ENCODE data around the gene RCOR1.
A peak's percentile ranks its signal among the peaks of the same experiment; 100 is the strongest.
"Not testable (repeated sequence)": the region's sequence is repeated elsewhere in the genome, so short reads cannot be mapped to it uniquely, and the experiment has no call there.

The RCOR1 gene

GRCh38 chr14:102591944-102592762 is at the start of gene RCOR1:
Gene RCOR1, plus strand, starts transcription at chr14:102592649. Its CDS starts 238 bp downstream, at chr14:102592887.
- DNase-seq = peak; percentile 91

DNA sequence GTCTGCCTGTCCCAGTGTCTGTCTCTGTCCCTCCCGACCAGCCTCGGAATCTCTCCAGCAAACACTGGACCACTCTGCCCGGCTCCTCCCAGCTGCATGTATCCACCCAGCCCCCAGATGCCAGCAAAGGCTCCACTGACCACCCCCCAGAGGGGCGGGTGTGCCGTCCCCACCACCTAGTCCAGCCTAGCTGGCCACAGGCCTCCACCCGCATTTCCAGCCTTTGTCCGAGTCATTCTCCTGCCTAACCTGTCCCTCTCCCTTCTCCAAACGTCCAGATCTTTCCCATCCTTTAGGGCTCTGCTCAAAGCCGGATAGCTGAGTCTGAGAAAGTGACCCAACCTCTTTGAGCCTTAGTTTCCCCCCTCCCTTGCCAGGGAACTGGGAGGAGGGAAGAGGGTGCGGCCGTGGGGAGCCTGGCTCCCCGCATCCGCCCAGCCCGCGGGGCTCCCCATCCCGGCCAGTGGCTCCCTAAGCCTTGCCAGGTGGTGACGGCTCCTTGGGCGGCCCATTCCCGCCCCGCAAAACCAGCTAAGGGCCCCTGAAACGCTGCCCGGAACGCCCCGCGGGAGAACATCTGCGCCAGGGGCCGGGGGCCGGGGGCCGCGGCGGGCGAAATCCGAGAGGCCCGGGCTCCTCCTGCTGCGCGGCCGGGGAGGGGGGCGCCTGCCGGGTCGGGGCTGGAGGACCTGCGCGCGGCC is 48.3 kb upstream of the RCOR1 start:
- DNase-seq = no peak

DNA sequence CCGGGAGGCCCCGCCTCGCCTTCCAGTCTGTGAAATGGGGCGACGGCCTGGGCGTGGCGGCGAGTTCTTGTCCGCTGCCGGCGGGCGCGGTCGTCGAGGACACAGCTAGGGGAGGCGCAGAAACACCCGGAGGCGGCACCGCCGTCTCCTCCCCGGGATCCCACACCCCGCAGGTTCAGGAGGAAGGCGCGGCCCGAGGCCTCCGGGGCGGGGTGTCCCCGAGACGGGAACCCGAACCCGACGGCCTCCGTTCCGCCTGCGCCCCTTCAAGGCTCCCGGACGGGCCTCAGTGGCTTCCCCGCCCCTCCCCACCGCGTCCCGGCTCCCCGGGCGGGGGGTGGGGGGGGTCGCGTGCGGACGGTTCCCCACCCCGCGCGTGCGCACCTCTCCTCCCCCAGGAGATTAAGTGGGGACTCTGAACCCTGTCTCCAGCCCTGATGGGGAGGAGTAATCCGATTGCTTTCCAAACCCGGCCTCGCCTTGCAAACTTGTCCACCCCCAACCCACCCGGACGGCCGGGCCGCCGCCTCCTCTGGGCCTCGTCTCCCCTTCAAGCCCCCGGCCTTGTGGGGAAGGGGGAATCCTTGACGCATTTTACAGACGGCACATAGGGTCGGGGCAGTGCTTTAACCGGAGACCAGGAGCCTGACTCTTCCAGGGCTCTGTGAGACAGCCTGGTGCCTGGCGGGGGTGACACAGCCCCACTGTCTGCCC is 47.5 kb upstream of the RCOR1 start:
- no peak for DNase-seq

DNA sequence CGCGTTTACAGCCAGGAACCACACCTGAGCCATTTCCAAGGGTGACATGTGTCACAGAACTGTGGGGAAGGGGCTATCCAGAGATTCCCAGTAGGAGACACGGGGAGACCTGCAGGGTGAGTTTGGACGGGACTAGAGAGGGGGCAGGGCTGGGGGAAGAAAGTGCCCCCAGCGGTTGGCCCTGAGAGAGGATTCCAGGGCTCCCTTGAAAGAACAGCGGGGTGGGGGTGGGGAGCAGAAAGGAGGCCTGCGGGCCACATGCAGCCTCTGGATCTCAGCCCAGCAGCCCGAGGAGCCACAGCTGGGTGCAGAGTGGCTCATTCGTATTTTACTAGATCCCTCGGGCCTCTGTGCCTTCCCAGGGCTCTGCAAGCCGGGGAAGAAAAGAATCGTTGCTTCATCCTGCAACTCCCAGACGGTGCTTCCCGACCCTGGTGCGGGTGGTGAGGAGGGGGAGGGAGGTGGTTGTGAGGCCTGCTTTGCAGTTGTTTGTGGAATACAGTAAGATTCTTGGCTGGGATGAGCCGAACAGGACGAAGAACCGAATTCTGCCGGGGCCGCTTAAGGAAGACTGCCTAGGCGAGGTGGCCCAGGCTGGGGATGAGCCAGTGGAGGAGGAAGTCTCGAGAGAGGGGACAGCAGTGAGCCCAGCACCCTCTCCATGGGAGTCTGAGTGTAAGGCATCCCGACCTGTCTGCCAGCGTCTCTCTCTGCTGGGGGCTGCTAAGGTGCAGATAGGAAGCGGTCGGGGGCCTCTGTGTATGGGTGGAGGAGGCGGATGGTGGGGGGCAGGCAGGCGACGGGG is 46.8 kb upstream of the RCOR1 start:
- no peak for DNase-seq

DNA sequence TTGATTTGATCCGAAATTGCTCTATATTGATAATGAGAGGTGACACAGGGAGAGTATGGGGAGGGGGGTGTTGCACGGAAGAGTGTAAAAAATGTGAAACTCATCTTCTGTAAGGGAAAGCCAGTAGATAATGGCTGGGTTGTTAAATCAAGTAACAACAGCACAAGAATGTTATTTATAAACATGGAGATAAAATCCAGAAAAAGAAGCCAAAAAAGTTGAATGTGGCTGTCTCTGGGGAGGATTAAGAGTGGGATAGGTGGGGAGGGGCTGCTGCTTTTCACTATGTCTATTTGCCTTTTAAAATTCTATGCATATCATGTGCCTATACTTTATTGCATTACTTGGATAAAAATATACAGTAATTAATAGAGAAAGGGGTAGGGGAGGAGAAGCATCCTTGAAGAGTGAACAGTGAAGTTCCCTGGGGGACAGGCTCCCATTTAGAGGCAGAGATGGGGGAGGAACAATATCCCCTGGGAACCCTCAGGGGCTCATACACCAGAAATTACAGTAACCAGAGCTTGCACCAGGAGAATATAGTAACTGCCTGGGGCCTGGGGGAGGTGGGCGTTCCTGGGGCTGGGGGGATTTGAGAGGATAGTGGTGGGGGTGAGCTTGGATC is 43.7 kb upstream of the RCOR1 start:
- no peak for DNase-seq

GRCh38 chr14:102550927-102551401 is 41.5 kb upstream of the RCOR1 start:
- DNase-seq = not testable (repeated sequence)

DNA sequence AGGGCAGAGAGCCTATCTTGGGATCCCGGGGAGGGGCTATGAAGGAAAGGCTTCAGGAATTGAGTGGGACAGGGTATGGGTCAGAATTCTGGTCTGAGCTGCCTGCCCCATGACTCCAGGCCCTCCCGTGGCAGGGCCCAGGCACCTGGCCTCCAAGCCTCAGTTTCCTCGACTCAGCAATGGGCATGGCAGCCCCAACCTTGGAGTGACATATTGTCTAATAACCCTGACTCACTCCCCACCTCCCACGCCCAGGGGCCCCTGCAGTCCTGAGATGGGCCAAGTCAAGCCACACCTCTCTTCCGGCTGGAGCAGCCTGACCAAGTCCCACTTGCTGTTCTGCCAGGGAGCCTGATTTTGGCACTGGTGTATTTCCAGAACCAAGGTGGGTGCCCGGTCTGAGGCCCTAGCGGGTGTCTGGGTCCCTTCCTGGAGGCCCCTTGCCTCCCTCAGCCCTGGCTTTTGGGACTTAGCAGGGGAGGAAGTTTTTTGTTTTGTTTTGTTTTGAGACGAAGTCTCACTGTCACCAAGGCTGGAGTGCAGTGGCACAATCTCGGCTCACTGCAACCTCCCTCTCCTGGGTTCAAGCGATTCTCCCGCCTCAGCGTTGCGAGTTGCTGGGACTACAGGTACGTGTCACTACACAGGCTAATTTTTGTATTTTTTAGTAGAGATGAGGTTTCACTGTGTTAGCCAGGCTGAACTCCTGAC is 40.3 kb upstream of the RCOR1 start:
- no peak for DNase-seq

DNA sequence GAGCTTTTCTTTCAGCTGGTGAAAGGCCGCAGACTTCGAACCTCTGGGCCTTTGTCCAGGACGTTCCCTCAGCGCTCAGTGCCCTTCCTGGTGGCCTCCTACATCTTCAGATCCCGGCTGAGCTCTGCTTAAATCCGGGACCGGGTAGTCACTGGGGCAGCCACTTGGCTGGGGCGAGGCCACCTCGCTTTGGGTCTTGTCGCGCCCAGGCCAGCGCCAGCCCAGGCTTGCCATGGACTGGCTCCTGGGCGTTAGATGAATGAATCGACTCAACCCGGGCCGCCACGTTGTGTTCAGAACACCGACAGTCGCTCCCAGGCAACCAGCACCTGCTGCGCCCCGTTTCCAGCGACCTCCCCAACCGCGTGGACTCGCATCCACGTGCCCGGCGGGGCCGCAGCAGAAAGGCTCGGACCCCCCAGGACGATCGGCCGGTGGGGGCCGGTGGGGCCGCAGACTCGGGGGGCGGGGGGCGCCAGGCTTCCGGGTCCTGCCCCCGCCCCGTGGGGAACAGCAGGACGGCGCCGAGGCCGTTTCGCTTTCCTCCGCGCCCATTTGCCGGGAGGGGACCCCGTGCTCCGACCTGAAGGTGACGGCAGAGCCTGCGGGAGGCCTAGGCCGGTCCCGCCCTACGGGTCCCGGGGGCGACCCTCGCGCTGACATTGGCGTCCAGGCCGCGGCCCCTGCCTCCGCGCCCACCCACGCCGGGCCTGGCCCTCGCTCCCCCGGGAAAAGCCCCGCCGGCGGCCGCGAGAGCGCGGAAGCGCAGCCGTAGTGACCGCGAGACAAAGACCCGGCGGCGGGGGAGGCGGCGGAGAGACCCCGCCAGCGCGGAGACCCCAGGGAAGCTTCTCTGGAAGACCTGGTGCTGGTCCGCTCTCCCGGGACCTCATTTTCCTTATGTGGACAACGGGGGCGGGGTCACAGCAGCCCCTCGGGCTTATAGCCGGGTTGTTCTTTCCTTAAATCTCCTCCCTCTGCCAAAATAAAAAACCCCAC is 37.3 kb upstream of the RCOR1 start:
- DNase-seq = no peak

- no peak for DNase-seq
Measured at GRCh38 chr14:102556098-102556677, 36.3 kb upstream of the RCOR1 start.

DNA sequence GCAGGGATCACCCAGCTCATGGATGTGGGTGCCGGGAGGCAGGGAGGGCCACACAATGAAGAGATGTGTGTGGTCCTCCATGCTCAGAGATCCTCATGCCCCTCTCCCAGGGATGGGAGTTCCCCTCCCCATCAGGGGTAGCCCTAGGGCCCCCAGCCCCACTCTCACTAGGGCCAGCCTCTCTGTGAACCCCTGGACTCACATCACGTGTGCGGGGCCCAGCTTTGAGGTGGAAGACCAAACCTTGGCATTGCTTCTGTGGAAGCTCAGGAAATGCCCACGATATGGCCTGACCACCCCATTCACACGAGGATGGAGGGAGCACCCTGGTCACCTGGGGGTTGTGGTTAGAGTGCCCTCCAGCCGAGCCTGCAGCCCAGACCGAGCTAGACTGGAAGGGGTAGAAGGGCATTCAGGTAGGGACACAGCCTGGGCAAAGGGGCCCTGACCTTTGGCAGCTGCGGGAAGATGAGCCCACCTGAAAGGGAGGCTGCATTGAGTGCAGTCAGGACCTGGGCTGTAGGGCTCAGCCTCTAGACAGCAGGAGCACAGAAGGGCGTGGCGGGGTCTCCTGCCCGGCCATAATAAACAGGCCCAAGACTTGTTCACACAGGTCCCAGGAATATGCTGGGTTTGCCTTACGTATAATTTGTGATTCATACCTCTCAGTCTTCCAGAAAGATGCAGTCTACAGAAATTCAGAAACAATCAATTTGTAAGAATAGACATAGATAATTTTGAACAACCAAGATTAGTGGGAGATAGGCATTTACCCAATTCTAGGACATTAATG is 34.8 kb upstream of the RCOR1 start:
- DNase-seq = no peak

GRCh38 chr14:102558556-102558955 is 33.9 kb upstream of the RCOR1 start:
- DNase-seq = no peak

GRCh38 chr14:102560458-102561261 is 31.8 kb upstream of the RCOR1 start:
- DNase-seq = no peak

DNA sequence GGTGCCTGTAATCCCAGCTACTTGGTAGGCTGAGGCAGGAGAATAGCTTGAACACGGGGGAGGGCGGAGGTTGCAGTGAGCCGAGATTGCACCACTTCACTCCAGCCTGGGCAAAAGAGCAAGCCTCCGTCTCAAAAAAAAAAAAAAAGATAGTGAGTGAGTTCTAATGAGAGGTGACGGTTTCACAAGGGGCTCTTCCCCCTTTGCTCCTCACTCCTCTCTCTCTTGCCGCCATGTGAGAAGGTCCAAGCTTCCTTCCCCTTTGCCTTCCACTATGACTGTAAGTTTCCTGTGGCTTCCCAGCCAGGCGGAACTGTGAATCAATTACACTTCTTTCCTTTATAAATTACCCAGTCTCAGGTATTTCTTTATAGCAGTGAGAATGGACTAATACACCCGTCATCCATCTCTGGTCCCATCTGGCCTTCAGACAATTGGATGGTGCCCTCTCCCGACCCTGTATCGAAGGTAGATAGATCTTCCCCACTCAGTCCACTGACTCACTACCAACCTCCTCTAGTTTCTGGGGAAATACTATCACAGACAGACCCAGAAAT is 27.0 kb upstream of the RCOR1 start:
- no peak for DNase-seq

- no peak for DNase-seq
Measured at GRCh38 chr14:102565959-102566358, 26.5 kb upstream of the RCOR1 start.

DNA sequence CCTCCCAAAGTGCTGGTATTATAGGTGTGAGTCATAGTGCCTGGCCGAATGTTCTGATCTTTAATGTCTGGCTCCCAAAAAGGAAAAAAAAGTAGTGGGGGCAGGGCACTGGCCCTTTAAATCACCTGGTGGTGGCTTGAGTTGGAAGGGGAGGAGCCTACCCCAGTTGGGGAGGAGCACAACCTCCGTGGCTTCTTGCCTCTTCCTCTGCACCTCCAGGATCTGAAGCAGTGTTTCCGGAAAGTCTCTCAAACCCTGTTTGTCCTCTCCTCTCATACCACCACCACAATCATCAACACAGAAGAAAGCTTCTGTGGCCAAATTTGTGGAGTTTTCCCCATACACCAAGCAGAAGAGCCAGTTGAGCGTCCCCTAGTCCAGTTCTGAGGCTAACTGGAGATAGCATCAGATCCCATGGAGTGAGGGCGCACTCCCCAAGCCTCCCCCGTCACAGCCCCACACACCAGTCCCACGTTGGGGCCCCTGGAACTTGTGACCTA is 24.3 kb upstream of the RCOR1 start:
- no peak for DNase-seq

GRCh38 chr14:102570334-102570995 is 22.0 kb upstream of the RCOR1 start:
- no peak for DNase-seq

GRCh38 chr14:102571043-102571442 is 21.4 kb upstream of the RCOR1 start:
- DNase-seq = no peak
